GM12801 (cell line): ENCODE results near the gene CSNK2B.

Source experiments
- TF ChIP-seq, protein P1 (sequence below): IDR thresholded peaks from one replicate; pipeline ENCODE4 v1.5.1; 2011; ENCODE audit warnings: control low read depth; ENCODE audit not compliant: insufficient read length; ENCODE audit errors: extremely low read depth

CSNK2B gene

DNA sequence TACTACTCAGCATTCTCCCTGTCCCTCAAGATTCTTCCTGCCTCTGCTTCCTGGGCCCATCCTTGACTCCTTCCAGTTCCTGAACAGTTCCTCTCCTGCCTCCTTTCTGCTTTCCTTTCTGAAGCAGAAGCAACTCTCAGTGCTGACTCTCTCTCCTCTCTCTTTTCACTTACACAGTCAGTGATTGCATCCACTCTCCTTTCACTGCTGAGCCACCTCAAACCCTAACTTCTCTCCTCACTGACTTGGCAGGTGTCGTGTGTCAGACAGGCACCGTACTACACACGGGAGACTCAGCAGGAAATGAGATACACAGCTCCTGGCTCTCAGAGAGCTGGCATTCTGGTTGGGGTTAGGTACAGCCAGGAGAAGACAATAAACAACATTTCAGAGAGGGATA is 31.7 kb downstream of the CSNK2B start:
- TF ChIP-seq, protein P1, sequence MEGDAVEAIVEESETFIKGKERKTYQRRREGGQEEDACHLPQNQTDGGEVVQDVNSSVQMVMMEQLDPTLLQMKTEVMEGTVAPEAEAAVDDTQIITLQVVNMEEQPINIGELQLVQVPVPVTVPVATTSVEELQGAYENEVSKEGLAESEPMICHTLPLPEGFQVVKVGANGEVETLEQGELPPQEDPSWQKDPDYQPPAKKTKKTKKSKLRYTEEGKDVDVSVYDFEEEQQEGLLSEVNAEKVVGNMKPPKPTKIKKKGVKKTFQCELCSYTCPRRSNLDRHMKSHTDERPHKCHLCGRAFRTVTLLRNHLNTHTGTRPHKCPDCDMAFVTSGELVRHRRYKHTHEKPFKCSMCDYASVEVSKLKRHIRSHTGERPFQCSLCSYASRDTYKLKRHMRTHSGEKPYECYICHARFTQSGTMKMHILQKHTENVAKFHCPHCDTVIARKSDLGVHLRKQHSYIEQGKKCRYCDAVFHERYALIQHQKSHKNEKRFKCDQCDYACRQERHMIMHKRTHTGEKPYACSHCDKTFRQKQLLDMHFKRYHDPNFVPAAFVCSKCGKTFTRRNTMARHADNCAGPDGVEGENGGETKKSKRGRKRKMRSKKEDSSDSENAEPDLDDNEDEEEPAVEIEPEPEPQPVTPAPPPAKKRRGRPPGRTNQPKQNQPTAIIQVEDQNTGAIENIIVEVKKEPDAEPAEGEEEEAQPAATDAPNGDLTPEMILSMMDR, result no peak

- TF ChIP-seq, protein P1, result no peak
These were observed 35.0 kb downstream of the CSNK2B start for GRCh38 chr6:31700740-31701401.

- TF ChIP-seq, protein P1, result no peak
These were observed 36.0 kb downstream of the CSNK2B start for GRCh38 chr6:31701666-31702404.

- TF ChIP-seq, protein P1, result no peak
These were observed 36.5 kb downstream of the CSNK2B start for GRCh38 chr6:31702405-31702818.

- TF ChIP-seq, protein P1, result no peak
These were observed 37.2 kb downstream of the CSNK2B start, which contains the start of gene ABHD16A for GRCh38 chr6:31702819-31703716. ABHD16A (minus strand) TSS chr6:31703324; CDS start chr6:31703281, 43 bp downstream.

GRCh38 chr6:31705931-31706330 is 40.1 kb downstream of the CSNK2B start:
- TF ChIP-seq, protein P1, result no peak

DNA sequence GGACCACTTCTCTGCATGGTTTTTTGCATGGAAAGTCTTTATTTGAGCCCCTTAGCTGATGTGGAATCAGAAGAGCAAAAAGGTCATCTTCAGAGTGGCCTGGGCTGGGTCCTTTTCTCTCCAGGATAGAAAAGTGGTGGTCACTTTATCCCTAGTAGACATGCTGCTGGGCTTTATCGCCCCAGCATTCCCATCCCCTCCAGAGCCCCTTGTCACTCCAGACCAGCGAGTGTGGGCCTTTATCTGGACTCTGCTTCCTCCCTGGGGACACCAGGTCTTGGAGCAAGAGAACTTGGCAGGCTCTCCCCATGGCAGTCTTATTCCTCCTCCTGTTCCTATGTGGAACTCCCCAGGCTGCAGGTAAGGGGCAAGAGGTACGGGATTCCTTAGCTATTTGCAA is 40.7 kb downstream of the CSNK2B start, which contains the start of gene LY6G6F:
Gene LY6G6F (plus strand): TSS at position 268 of the 400 bp plus-strand sequence. CDS start 41 bp downstream, at position 309.
- TF ChIP-seq, protein P1, result no peak
